GM04504 (cell line): ENCODE results near the gene RHOV.

Experiments
- DNase-seq: peaks from one replicate; pipeline ENCODE4 v3.0.0-alpha.2; 2012; ENCODE audit warnings: low read depth

Gene RHOV

DNA sequence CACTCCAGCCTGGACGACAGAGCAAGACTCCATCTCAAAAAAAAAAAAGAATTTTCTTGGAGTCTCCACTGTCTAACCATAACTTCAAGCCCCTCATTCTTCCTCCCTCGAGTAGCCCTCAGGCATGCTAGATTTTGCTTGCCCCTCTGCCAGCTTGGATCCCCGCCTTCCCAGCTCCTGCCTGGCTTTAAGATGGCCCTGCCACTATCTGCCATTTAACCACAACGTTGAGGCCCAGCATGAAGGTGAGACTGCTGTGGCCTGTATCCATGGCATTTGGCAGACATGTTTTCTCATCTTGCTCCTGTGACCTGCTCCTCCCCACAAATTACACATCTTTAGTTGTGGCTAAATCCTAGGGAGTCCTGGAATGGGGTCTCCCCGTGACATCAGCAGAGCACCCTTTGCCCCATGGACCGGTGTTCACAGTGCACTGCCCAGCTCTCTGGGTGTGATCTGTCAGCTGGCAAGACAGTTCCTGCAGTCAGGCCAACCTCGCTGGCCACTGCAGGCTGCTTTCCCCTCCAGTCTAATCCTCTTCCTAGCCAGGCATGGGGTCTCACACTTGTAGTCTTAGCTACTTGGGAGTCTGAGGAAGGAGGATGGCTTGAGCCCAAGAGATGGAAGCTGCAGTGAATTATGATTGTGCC lies 30.6 kb upstream of the RHOV start:
- DNase-seq = no peak

DNA sequence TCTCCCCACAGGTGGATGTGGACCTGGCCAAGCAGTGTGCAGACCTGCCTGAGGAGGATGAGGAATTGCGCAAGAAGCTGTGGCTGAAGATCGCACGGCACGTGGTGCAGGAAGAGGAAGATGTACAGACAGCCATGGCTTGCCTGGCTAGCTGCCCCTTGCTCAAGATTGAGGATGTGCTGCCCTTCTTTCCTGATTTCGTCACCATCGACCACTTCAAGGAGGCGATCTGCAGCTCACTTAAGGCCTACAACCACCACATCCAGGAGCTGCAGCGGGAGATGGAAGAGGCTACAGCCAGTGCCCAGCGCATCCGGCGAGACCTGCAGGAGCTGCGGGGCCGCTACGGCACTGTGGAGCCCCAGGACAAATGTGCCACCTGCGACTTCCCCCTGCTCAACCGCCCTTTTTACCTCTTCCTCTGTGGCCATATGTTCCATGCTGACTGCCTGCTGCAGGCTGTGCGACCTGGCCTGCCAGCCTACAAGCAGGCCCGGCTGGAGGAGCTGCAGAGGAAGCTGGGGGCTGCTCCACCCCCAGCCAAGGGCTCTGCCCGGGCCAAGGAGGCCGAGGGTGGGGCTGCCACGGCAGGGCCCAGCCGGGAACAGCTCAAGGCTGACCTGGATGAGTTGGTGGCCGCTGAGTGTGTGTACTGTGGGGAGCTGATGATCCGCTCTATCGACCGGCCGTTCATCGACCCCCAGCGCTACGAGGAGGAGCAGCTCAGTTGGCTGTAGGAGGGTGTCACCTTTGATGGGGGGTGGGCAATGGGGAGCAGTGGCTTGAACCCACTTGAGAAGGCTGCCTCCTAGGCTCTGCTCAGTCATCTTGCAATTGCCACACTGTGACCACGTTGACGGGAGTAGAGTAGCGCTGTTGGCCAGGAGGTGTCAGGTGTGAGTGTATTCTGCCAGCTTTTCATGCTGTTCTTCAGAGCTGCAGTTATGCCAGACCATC lies 28.8 kb upstream of the RHOV start:
- no peak for DNase-seq

DNA sequence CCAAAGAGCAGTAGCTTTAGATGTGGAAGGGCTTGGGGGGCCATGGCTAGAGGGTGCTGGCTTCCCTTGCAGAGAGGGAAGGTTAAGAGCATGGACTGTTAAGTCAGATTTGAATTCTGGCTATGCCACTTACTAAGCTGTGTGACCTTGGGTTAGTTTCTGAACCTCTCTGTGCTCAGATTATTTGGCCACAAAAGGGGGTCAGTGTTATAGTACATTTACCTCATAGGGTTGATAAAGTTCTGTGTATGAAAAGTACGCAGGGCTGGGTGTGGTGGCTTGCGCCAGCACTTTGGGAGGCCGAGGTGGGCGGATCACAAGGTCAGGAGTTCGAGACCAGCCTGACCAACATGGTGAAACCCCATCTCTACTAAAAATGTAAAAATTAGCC lies 27.0 kb upstream of the RHOV start:
- DNase-seq = no peak

DNA sequence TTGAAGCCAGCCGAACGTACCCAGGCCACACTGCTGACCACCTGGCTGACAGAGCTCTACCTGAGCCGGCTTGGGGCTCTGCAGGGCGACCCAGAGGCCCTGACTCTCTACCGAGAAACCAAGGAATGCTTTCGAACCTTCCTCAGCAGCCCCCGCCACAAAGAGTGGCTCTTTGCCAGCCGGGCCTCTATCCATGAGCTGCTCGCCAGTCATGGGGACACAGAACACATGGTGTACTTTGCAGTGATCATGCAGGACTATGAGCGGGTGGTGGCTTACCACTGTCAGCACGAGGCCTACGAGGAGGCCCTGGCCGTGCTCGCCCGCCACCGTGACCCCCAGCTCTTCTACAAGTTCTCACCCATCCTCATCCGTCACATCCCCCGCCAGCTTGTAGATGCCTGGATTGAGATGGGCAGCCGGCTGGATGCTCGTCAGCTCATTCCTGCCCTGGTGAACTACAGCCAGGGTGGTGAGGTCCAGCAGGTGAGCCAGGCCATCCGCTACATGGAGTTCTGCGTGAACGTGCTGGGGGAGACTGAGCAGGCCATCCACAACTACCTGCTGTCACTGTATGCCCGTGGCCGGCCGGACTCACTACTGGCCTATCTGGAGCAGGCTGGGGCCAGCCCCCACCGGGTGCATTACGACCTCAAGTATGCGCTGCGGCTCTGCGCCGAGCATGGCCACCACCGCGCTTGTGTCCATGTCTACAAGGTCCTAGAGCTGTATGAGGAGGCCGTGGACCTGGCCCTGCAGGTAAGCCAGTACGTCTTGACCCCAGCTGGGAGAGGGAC lies 26.4 kb upstream of the RHOV start:
- no peak for DNase-seq

DNA sequence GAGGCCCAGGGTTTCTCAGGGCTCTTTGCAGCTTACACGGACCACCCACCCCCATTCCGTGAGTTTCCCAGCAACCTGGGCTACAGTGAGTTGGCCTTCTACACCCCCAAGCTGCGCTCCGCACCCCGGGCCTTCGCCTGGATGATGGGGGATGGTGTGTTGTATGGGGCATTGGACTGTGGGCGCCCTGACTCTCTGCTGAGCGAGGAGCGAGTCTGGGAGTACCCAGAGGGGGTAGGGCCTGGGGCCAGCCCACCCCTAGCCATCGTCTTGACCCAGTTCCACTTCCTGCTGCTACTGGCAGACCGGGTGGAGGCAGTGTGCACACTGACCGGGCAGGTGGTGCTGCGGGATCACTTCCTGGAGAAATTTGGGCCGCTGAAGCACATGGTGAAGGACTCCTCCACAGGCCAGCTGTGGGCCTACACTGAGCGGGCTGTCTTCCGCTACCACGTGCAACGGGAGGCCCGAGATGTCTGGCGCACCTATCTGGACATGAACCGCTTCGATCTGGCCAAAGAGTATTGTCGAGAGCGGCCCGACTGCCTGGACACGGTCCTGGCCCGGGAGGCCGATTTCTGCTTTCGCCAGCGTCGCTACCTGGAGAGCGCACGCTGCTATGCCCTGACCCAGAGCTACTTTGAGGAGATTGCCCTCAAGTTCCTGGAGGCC lies 25.6 kb upstream of the RHOV start:
- no peak for DNase-seq

DNA sequence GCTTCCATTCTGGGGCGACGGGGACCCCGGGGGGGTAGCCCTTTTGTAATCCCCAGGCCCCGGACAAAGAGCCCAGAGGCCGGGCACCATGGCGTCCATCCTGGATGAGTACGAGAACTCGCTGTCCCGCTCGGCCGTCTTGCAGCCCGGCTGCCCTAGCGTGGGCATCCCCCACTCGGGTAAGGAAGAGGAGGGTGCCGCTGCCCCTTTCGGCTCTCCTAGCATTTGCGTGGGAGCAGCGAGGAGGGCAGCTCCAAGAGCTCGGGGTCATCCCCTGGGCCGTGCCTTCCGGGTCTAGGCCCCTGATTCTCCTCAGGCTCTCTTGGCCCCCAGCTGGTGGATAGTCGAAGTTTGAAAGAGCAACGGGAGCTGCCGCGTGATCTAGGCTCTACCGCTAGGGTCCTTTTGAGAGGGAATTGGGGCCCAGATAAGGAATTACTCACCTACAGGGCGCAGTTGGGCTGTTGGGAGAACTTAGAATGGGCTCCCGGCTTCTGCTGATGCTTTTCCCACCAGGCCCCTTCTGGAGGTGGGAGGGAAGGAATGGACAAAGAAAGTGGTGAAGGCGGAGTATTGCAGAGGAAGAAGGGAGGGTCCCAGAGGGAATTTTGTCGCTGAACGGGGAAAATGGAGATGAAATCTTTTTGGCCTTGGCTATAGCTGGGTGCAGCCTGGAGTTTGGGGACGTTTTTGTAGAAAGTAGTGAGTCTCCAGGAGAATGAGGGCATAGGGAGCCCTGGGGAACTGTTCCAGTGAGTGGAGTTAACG lies 20.8 kb upstream of the RHOV start:
- DNase-seq = peak; percentile 48

DNA sequence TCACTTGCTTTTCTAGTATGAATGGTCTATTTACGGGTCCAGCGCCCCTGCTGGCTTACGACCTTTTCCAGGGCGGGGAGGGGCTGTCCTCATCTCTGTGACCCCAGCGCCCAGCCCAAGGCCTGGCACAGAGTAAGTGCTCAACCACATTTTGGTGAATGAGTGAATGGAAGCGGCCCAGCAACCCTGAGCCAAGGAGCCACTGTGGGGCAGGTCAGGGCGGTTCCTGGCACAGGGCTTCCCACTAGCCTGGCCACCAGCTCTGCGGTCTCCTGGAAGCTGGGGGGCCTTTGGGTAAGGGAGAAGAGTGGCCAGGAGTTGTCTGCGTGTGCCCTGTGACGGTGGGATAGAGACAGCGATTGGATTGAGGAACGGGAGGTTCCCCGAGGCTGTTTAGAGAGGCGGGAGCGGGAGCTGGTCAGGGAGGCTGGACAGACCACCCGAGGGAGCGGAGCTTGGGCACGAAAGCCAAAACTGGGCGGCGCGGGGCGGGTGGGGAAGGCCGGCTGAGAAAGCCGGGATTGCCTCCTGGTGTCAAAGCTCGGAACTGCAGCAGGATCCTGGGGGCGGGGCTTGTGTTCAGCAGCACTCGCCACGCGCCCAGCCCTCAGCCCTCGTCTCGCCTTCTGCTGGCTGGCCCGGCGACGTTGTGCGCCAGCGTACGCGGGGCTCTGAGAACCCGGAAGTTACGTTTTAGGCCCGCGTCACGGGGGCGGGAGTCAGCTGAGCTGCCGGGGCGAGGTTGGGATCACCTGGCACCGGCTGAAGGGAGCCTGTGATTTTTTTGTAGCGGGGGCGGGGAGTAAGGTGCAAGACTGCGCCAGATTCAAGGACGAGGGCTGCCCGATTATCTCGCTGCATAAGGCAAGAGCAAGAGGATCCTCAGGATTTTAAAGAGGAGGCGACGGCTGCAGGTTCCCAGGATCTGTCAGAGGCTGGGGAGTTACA lies 20.0 kb upstream of the RHOV start, which contains the start of gene VPS18:
Gene VPS18, plus strand, starts transcription at position 718 of the 948 bp plus-strand sequence. CDS start 319 bp downstream, outside the sequence.
- peak; percentile 90 for DNase-seq

DNA sequence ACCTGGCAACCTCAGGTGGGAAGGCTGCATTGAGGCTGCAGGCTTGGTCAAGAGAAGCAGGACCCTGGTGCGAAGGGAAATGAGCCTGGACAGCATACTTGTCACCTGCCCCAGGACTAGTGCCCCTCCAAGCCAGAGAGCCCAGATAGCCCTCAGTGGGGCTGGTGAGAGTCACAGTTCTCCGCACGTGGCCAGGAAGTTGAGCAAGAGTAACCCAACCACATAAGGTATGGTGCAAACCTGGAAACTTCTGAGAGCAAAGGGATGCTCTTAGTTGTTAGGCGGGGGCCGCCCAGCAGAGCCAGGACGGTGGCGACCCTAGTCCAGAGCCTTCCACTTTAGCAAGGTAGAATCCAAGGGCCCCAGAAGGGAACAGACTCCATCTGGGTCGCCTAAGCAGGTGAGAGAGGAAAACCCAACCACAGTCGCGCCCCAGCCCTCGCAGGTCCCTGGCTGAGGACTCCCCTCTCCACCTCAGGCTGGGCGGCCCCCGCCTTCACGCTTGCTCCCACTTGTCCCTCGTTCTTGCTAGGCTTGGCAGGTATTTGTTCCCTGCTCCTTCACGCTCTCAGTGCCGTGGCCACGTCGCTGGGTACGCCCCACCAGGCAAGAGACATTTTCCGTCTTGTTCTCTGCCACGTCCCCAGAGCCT lies 19.1 kb upstream of the RHOV start:
- DNase-seq = no peak

DNA sequence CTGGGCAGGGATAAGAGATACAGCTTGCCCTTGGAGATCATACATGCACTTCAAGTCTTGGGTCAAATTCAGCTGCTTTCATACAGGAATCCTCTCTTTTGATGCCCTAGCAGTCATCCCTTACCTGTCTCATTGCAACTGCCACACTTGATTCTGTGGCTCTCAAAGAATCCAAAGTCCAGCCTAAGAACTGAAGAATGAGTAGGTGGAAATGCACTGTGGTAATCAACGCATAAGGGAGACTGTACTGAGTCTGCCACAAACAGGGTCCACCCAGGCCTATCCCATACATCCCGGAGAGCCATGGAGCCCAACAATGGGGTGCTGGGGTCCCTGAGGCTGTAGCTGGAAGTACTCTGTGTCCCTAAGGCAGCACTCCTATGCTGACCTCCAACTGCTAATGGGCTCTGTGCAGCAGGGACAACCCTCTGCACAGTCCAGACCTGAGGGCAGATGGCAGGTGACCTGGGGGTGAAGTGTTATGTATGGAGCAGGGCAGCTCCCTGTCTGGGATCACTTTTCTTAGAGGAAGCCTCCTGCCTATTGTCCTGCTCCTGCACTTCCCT lies 18.5 kb upstream of the RHOV start:
- DNase-seq = no peak

DNA sequence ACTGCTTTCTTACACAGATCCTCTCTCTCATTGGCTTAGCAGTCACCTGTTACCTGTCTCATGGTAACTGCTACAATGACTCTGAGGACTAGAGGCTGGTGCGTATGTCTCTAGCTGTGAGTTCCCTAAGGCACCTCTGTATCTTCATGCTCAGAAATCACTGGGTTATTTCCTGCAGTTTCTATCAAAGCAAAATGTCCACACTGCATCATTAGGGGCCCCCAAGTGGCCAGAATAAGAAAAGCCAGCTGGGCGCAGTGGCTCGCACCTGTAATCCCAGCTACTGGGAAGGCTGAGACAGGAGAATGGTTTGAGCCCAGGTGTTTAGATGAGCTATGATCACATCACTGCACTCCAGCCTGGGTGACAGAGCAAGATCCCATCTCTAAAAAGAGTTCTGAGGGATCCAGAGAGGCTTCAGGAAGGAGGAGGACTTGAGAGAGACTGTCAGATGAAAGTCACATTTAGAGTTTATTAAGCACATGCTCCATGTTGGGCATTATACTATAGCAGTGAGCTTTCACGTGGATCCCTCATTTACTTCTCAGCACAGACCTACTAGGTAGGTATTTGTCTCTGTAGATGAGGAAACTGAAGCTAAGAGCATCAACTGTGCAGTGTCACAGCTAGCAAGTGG lies 17.9 kb upstream of the RHOV start:
- DNase-seq = peak; percentile 13

DNA sequence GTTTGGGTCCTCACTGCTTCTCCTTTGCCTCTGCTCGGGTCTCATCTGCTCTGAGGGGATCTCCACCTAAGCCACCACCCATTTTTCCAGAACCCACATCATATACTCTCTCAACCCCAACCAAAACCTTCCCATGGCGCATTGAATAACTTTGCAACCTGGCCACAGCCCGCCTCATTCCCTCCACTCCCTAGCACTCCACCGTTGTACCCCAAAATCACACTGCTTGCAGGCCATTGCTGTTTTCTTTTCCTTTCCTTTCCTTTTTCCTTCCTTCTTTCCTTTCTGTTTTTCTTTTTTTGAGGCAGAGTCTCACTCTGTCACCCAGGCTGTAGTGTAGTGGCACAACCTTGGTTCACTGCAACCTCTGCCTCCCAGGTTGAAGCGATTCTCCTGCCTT lies 17.1 kb upstream of the RHOV start:
- no peak for DNase-seq

DNA sequence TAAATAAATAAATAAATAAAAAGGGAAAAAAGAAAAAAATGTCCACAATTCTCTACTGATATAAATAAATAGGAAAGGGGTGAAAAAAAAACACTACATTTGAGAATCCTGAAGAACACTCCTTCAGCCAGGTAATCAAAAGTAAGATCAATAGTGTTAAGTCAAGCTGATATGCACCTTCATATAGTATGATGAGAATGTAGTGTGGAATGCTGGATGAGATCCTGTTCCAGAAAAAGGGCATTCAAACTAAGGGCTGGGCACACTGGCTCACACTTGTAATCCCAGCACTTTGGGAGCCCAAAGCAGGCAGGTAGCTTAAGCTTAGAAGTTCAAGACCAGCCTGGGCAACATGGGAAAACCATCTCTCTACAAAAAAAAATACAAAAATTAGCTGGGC lies 15.1 kb upstream of the RHOV start:
- DNase-seq = no peak

DNA sequence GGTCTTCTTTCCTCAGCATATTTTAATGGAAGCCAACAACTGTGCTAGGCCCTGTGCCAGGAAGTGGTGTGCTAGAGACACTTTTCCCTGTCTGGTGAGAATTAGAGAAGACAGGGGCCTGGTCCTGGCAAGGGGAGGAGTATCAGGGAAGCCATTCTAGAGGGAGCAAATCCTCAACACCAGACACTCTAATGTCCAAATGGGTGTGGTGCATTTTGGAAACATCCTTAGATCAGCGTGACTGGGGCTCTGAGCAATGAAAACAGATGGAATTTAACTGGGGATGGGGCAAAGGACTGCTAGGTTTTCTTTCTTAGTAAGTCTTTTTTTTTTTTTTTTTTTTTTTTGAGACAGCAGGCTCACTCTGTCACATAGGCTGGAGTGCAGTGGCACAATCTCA lies 12.6 kb upstream of the RHOV start:
- DNase-seq = no peak

DNA sequence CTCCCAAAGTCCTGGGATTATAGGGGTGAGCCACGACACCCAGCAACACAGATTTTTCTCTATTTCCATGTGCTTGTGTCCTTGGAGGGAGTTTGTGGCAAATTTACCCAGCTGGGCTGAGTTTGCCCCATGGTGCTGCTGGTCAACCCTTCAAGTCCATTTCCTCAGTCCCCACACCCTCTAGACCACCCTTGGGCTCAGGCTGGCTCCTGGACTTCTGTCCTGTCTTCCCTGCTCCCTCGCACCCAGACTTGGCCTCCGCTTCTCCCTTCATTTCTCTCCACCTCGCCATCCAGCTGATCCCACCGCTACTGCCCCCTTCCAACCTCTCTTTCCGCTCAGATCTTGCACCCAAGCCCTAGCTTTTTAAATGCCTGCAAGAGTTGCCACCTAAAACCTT lies 7.3 kb upstream of the RHOV start:
- no peak for DNase-seq

DNA sequence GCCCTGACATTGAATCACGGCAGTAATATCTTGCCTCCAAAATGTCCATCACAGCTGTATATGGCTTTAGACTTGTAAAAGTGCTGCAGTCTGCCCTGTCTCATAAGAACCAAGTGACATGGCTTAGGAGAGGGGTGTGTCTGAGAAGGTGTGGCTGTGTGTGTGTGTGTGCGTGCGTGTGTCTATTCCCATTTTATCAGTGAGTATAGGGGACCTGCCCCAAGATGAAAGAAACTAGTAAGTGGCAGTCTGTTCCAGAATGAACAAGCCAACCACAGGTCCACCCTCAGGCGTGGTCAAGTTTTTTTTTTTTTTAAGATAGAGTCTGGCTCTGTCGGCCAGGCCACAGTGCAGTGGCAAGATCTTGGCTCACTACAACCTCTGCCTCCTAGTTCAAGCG lies 5.6 kb upstream of the RHOV start:
- DNase-seq = no peak

DNA sequence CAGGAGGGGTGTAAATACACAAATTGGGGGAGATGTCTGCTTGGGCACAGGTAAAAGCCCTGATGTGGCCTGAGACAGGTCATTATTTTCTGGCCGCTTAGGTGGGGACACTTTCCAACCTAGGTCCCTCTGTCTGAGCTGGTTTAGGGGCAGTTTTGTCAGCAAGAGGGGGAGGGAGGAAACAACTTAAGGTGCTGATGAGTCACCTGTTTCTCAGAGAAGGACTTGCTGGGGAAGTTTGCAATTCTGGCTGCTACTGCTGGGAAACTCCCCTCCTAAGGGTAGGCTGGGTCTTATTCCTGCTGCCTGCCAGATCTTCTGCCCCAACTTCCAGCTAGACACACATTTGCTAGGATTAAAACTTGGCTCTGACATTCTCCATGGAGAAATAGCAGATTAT lies 4.8 kb upstream of the RHOV start:
- no peak for DNase-seq

DNA sequence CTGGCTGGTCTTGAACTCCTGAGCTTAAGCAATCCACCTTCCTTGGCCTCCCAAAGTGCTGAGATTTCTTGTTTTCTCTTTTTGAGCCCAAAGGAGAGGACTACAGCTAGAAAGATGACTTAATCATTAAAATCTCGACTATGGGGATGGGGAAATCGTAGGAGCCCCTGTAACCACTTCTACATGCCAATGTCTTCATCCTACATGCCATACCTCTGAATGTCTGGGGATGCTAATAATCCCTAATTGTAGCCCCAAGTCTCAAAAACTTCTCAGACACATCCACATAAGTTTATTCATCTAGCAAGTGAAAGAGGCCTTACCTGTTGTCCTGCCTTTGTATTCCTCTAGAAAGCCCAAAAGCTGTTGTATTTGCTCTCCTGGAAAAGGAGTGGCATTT lies 3.7 kb upstream of the RHOV start:
- no peak for DNase-seq

DNA sequence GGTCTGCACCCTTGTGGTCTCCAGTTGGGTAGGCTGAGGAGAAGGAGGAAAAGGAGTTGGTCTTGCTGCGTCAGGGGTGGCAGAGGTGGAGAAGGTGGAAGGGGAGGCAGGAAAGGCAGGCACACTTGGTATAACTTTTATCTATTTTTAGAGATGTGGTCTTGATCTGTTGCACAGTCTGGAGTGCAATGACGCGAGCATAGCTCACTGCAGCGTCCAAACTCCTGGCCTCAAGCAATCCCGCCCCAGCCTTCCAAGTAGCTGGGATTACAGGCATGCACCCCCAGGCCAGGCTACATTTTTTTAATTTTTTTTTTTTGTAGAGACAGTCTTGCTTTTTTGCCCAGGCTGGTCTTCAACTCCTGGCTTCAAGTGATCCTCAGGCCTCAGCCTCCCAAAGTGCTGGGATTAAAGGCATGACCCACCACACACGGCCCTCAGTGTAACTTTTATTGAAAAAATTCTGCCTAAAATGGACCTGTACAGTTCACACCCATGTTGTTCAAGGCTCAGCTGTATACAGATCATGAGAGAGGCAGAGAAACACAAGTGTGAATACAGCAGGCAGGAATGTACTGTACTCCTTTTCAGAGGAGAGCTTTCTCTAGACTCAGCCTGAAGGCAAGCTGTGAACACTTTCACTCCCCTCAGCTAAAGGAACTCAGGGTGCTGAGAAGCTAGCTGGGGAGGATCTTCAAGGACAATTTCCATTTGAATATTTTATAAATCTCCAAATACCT lies 2.1 kb upstream of the RHOV start:
- no peak for DNase-seq
